H54 (cell line): ENCODE results near the gene DSCAM.

ENCODE experiments used
- DNase-seq: peaks from one replicate; pipeline ENCODE4 v3.0.0; 2011; ENCODE audit warnings: low spot score, mixed read lengths; ENCODE audit not compliant: insufficient read length
- FAIRE-seq: peaks from 3 replicates; lab custom pipeline; 2011; peaks lifted over from hg19 to GRCh38; lab: Jason Lieb, UNC
- POLR2A ChIP-seq: IDR thresholded peaks from 2 replicates; pipeline ENCODE4 v1.6.1; 2011; ENCODE audit warnings: low read depth, mild to moderate bottlenecking, low read length

DSCAM gene

DNA sequence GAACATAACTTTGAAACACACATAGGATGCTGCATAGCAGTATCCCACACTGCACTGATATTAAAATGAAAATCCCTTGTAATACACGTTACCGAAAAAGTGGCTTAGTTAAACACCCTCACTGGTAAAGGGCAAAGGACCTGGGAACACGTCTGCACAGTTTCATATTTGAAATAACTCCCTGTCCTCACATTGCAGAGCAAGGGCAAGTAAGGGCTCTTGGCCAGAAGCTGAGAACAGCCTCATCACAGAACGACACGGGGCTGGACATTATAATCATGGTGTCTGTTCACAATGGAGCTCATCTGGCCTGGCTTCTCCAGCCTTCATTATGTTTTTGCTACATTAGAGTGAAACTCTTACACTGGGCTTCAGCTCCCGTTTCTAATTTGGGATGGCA is 772.8 kb downstream of the DSCAM start:
- TF ChIP-seq POLR2A = no peak
- DNase-seq = no peak
- FAIRE-seq = no peak

DNA sequence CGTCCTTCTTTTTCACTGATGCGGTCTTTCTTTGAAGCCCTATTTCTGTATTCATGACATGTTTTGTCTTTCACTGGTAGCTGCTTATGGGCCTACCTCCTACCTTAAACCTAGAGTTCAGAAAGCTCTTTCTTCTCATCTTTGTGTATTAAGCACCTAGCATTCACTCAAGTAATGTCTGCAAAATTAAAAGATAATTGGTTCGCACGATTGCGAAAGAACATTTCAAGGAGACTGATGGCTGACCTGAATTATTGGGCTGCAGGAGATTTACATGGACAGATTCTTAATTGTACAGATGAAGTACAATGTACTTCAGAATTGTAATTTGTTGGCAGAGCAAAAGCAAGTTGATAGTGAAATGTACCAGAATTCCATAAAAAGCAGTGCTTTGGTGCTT is 773.3 kb downstream of the DSCAM start:
- TF ChIP-seq POLR2A = no peak
- no peak for DNase-seq
- FAIRE-seq = no peak

- no peak for FAIRE-seq
- DNase-seq = no peak
- no peak for TF ChIP-seq POLR2A
Observed at GRCh38 chr21:40070871-40071270, 776.1 kb downstream of the DSCAM start.

DNA sequence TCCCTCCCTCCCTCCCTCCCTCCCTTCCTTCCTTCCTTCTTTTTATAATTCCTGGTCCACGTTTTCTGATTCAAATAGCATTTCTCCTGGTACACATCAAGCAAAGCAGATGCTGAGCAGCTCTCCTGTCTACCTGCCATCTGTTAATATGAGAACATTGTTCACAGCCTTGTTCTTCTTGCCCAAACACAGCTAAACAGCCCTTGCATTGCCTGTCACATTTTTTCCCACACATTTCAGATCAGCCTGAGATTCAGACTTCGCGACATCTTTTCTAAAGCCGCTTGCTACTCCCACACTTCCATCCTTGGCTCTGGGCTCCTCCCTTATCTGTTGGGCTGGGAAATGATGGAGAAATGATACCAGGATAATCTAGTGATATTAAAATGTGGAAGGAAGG is 779.2 kb downstream of the DSCAM start:
- DNase-seq = no peak
- no peak for FAIRE-seq
- TF ChIP-seq POLR2A = no peak

GRCh38 chr21:40066221-40066620 is 780.7 kb downstream of the DSCAM start:
- TF ChIP-seq POLR2A = no peak
- FAIRE-seq (no peak), DNase-seq (no peak)

GRCh38 chr21:40060083-40060677 is 786.8 kb downstream of the DSCAM start:
- DNase-seq (no peak), FAIRE-seq (no peak)
- no peak for TF ChIP-seq POLR2A

- TF ChIP-seq POLR2A = no peak
- FAIRE-seq (no peak), DNase-seq (no peak)
Observed at GRCh38 chr21:40057331-40057730, 789.6 kb downstream of the DSCAM start.

- no peak for FAIRE-seq
Observed at GRCh38 chr21:40056031-40056430, 790.9 kb downstream of the DSCAM start.

GRCh38 chr21:40054403-40054802 is 792.6 kb downstream of the DSCAM start:
- DNase-seq = no peak
- FAIRE-seq = no peak
- no peak for TF ChIP-seq POLR2A

More at GRCh38 chr21:40056031-40056430, 790.9 kb downstream of the DSCAM start:
- no peak for DNase-seq
- TF ChIP-seq POLR2A = no peak

- no peak for FAIRE-seq
Observed at GRCh38 chr21:40053007-40053406, 794.0 kb downstream of the DSCAM start.

GRCh38 chr21:40052276-40052675 is 794.7 kb downstream of the DSCAM start:
- TF ChIP-seq POLR2A = no peak
- DNase-seq (no peak), FAIRE-seq (no peak)

More at GRCh38 chr21:40053007-40053406, 794.0 kb downstream of the DSCAM start:
- no peak for DNase-seq
- no peak for TF ChIP-seq POLR2A

DNA sequence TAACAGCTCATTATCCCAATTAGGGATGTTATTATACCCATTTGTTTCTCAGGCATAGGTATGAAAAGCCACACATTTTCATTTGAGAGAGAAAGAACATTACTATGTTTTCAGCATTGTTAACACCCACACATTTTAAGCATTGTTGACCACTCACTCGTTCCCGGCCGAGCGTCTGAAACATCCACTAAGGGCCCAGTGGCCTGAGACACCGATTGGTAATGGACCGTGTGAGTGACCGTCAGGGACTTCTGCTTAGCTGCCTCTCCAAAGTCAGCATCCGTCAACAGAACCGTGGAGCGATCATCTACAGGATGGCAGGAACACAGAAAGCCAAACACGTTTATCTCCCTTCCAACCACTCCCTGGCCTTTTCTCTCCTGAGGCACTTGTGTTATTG is 795.2 kb downstream of the DSCAM start:
- no peak for FAIRE-seq
- DNase-seq = no peak
- TF ChIP-seq POLR2A = no peak

DNA sequence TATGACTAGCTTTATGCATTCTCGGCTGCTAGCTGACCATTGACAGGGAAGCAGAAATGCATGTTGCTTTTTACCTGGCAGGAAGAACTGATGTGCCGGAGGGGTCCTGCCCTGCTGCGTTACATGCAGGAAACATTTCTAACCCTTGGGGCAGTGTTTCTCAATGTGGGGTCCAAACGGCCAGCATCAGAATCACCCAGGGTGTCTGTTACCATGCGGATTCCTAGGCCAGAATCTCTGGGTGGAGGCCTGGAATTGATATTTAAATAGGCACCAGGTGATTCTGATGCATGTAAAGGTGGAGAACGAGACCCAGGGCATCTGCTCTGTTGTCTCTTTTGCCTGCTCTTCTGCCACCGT is 797.0 kb downstream of the DSCAM start:
- no peak for TF ChIP-seq POLR2A
- DNase-seq = no peak
- FAIRE-seq = no peak

DNA sequence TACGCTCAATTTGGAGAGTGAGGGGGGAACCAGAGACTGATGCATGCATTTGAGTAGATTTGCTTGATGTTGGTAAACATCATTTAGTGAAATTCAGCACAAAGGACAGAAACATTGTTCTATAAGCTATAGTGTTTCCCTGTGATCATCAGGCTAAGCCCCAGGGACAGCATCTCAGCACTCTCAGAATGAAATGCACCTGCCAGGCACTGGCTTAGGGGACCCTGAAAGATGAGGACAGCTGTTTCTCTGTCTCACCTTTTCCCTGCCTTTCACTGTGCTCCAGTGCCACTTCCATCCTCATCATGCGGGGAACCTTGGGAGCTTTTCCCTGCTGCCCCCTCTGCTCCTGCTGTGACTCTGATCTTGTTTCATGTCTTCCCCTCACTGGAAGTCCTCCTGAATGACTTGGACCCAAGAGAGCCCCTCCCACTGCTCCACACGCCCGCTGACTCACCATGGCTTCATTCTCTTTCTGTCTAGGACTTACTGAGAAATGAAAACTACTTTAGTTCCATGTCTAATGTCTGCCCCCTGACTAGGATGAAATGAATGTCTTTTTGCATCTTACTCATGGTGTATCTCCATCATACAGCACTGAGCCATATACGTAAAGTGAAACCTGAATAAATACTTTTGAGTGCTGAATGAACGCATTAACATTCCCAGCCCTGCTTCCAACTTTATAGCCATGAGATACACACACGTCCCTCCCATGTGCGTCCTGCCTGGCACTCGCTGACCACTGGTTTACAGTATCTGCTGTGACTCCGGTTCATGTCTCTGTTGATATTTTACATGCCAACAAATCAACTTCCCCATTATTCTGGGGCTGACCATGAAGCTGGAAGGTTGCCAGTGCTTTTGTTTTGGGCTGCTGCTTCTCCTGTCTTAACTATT is 797.7 kb downstream of the DSCAM start:
- DNase-seq = no peak
- no peak for FAIRE-seq
- no peak for TF ChIP-seq POLR2A
